ENCODE data around the gene REPIN1. TPM values are rescaled to one million over a fixed set of nuclear protein-coding genes. Genes with fewer than 3 reads are reported as not detected.

REPIN1 gene
- total and polyA plus RNA-seq, 9 of the 15 experiments (the other 6 are each of a cell fraction or from before 2014, with no cell fraction given) = 8.1 to 283 (median 94.3) TPM

DNA sequence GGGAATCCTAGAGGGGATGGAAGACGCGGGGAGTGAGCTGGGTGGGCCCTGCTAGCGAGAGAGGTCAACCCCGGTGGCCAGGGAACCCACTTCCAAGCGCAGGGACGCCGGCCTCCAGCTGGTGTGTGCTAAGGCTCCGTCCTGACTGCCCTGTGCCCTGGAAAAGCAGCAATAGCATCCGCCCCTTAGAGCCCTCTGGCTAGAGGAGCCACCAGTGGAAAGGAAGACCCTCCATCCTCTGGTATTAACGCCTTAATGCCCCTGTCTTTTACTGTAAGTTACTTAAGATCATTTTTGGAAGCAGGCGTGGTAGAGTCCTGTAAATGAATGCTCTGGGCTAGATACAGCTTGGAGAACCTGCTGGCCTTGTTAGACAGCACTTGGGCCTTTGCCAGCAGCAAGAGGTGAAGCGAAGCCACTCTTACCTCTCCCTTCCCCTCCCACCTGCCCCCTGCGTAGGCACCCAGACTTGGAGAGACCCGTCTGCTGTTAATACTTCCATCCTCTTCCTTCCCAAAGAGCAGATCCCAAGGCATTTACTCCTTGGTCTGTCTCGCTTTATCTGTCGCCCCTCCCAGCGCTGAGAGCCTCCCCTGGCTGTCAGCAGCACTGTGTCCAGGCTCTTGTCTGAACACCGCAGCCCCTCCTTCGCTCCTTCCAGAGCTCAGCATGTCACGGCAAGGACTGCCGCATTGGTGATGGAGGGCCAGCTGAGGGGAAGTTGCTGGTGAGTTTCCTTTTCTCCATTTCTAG lies 4.6 kb downstream of the REPIN1 start (continued):
- TF ChIP-seq HNRNPH1 (optimal IDR thresholded peaks at IDR 0.05; ENCODE audit: low read depth, low read length) (no peak), CXXC5 (CRISPR knock-in tag; IDR thresholded peaks at IDR 0.05) (peak; percentile 24; the same call in 1 of the 2 replicates), SMARCE1 (IDR thresholded peaks at IDR 0.05) (no peak), RB1 (IDR thresholded peaks at IDR 0.05; ENCODE audit: low read depth) (no peak), POLR2A (conservative IDR thresholded peaks at IDR 0.05) (peak; percentile 55), RNF2 (IDR thresholded peaks at IDR 0.05) (no peak), ZKSCAN8 (CRISPR knock-in tag; IDR thresholded peaks at IDR 0.05) (no peak), TCF7 (IDR thresholded peaks at IDR 0.05; ENCODE audit: borderline replicate concordance) (no peak), MEF2D (tag; conservative IDR thresholded peaks at IDR 0.05; ENCODE audit: low read depth) (no peak), BHLHE40 (IDR thresholded peaks at IDR 0.05; ENCODE audit: low read length) (no peak), GATAD2B (IDR thresholded peaks at IDR 0.05; ENCODE audit: borderline replicate concordance) (no peak), POLR2G (IDR thresholded peaks at IDR 0.05; ENCODE audit: low read depth, low read length) (peak; percentile 61), RBM25 (IDR thresholded peaks at IDR 0.05; ENCODE audit: low read depth, low read length, severe bottlenecking) (no peak), ZNF23 (CRISPR knock-in tag; IDR thresholded peaks at IDR 0.05) (no peak), SMC3 (conservative IDR thresholded peaks at IDR 0.05; ENCODE audit: insufficient read depth, low read depth, low read length) (no peak), FOXK1 (CRISPR knock-in tag; IDR thresholded peaks at IDR 0.05; ENCODE audit: borderline replicate concordance) (no peak)
- TF ChIP-seq, protein P1, sequence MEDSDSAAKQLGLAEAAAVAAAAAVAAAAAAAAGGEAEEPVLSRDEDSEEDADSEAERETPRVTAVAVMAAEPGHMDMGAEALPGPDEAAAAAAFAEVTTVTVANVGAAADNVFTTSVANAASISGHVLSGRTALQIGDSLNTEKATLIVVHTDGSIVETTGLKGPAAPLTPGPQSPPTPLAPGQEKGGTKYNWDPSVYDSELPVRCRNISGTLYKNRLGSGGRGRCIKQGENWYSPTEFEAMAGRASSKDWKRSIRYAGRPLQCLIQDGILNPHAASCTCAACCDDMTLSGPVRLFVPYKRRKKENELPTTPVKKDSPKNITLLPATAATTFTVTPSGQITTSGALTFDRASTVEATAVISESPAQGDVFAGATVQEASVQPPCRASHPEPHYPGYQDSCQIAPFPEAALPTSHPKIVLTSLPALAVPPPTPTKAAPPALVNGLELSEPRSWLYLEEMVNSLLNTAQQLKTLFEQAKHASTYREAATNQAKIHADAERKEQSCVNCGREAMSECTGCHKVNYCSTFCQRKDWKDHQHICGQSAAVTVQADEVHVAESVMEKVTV (CRISPR knock-in tag; IDR thresholded peaks at IDR 0.05) = no peak
- TF ChIP-seq, protein P2, sequence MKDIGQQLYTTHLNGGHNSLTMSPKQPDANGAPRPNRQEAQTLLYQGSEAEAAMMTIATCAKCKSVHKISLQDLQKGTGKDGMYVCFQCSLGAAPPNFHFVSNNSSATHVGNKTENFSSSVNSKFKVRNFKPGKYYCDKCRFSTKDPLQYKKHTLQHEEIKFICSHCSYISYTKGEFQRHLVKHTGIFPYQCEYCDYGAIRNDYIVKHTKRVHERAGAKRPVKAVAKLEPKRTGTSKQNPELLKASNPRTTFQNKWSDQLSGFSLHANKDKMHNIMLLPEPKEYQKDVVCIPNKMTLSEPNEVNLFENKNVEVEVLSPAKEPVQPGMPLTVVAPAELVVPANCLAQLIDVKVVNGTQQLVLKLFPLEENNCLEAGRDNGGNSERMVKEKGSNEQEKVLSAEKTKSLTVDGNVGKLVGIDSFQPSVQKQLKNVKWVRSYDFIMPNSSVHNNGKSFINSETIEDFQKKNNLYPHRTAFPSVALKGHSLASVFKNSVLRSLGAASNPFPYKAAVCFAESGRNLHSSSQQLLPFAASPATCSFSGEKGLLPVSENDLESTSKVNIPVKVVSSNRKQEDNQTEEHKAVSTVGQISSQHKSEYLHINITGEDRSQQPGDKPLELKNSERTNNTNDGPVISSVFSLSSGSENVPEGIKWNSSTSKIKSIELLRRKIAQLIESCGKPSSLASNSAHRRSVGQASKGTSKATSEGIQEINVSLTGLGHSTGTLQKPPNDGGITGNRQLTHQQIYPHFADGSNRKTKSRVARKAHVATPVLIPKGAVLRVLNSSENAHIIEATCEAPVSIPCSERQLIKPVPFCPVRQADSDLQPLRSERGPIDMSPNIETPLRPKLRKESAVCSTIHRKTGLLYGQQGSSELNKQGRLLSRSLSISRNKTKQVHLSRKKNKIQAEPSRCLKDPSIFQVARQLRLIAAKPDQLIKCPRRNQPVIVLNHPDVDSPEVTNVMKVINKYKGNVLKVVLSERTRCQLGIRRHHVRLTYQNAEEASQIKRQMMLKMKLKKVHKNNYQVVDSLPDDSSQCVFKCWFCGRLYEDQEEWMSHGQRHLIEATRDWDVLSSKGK (CRISPR knock-in tag; IDR thresholded peaks at IDR 0.05) = no peak
- TF ChIP-seq, protein P3, sequence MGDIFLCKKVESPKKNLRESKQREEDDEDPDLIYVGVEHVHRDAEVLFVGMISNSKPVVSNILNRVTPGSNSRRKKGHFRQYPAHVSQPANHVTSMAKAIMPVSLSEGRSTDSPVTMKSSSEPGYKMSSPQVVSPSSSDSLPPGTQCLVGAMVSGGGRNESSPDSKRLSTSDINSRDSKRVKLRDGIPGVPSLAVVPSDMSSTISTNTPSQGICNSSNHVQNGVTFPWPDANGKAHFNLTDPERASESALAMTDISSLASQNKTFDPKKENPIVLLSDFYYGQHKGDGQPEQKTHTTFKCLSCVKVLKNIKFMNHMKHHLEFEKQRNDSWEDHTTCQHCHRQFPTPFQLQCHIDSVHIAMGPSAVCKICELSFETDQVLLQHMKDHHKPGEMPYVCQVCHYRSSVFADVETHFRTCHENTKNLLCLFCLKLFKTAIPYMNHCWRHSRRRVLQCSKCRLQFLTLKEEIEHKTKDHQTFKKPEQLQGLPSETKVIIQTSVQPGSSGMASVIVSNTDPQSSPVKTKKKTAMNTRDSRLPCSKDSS (IDR thresholded peaks at IDR 0.05; ENCODE audit: low read depth, partially characterized antibody) = no peak
- TF ChIP-seq, protein P4, sequence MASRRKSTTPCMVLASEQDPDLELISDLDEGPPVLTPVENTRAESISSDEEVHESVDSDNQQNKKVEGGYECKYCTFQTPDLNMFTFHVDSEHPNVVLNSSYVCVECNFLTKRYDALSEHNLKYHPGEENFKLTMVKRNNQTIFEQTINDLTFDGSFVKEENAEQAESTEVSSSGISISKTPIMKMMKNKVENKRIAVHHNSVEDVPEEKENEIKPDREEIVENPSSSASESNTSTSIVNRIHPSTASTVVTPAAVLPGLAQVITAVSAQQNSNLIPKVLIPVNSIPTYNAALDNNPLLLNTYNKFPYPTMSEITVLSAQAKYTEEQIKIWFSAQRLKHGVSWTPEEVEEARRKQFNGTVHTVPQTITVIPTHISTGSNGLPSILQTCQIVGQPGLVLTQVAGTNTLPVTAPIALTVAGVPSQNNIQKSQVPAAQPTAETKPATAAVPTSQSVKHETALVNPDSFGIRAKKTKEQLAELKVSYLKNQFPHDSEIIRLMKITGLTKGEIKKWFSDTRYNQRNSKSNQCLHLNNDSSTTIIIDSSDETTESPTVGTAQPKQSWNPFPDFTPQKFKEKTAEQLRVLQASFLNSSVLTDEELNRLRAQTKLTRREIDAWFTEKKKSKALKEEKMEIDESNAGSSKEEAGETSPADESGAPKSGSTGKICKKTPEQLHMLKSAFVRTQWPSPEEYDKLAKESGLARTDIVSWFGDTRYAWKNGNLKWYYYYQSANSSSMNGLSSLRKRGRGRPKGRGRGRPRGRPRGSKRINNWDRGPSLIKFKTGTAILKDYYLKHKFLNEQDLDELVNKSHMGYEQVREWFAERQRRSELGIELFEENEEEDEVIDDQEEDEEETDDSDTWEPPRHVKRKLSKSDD (conservative IDR thresholded peaks at IDR 0.05; ENCODE audit: low read length) = no peak

All from K562 (cell line).